Measurements from ENCODE around the gene CFHR5.

- no peak for TF ChIP-seq POLR2AphosphoS5 (IDR thresholded peaks at IDR 0.05)
- TF ChIP-seq POLR2A (IDR thresholded peaks at IDR 0.05) = no peak
- no peak for TF ChIP-seq CTCF (IDR thresholded peaks at IDR 0.05)
- TF ChIP-seq EP300 (IDR thresholded peaks at IDR 0.05) = no peak
Measured at GRCh38 chr1:197003132-197003531, 25.8 kb downstream of the CFHR5 start.

Data from suprapubic skin (tissue), 4 donors.